H1 (cell line): Measurements from ENCODE around the gene NLRP8. TPM values are rescaled to one million over a fixed set of nuclear protein-coding genes. Genes with fewer than 3 reads are reported as not detected.

ENCODE experiments used
- CTCF ChIA-PET: fragments of 300-600 bp; sonication (Branson Sonifier 250); formaldehyde crosslinking; loops from one replicate; lab custom pipeline; 2021; ENCODE audit not compliant: partially characterized antibody; lab: Charles Lee
- POLR2A ChIA-PET: fragments of 300-600 bp; sonication (Branson Sonifier 250); formaldehyde crosslinking; loops from one replicate; lab custom pipeline; 2021; ENCODE audit warnings: inconsistent platforms; ENCODE audit not compliant: partially characterized antibody; lab: Charles Lee
- DNase-seq, 2 experiments: peaks; one replicate each; pipeline versions ENCODE4 v3.0.0 to v3.0.0-alpha.2; 2010 to 2022; ENCODE audit warnings: low spot score in 2 of 2, low read depth in 1 of 2, mixed read lengths in 1 of 2
- FAIRE-seq: peaks from 2 replicates; lab custom pipeline; 2011; peaks lifted over from hg19 to GRCh38; lab: Jason Lieb, UNC
- H2AFZ ChIP-seq: 2 replicates; pipeline ENCODE4 v1.8.1; 2012; ENCODE audit warnings: low read length, inconsistent platforms
- H2AK5ac ChIP-seq: 2 replicates; pipeline ENCODE4 v1.6.1; 2013; ENCODE audit warnings: low read depth, low read length
- H2BK120ac ChIP-seq: replicated peaks from 2 replicates; pipeline ENCODE3; 2013; ENCODE audit warnings: low read depth, low read length, inconsistent platforms
- H2BK12ac ChIP-seq: 2 replicates; pipeline ENCODE4 v1.6.1; 2013; ENCODE audit warnings: low read depth, low read length
- H2BK15ac ChIP-seq: 2 replicates; pipeline ENCODE4 v1.6.1; 2013; ENCODE audit warnings: low read length
- H2BK20ac ChIP-seq: 2 replicates; pipeline ENCODE4 v1.6.1; 2013; ENCODE audit warnings: low read length
- H2BK5ac ChIP-seq: 2 replicates; pipeline ENCODE4 v1.6.1; 2013; ENCODE audit warnings: low read depth, low read length
- H3K14ac ChIP-seq: 2 replicates; pipeline ENCODE4 v1.6.1; 2013; ENCODE audit warnings: inconsistent platforms; ENCODE audit not compliant: insufficient read length
- H3K18ac ChIP-seq: 2 replicates; pipeline ENCODE4 v1.6.1; 2013; ENCODE audit warnings: low read length; ENCODE audit errors: extremely low read depth
- H3K23ac ChIP-seq: 2 replicates; pipeline ENCODE4 v1.6.1; 2013; ENCODE audit warnings: inconsistent platforms; ENCODE audit not compliant: insufficient read length
- H3K23me2 ChIP-seq: 2 replicates; pipeline ENCODE4 v1.6.1; 2013; ENCODE audit warnings: low read depth, low read length
- H3K27ac ChIP-seq: 2 replicates; pipeline ENCODE4 v1.6.1; 2011; ENCODE audit warnings: low read depth, low read length, inconsistent platforms
- H3K27me3 ChIP-seq, 4 experiments: replicated peaks in 1 of 4; 1 replicate in 1 of 4; 2 replicates in 3 of 4; pipeline versions ENCODE4 v1.6.1 to v1.8.1; 2011 to 2013; ENCODE audit warnings: low read length in 3 of 4, mild to moderate bottlenecking in 3 of 4, inconsistent platforms in 2 of 4, mixed read lengths in 2 of 4, moderate library complexity in 1 of 4; ENCODE audit not compliant: control insufficient read depth in 3 of 4, insufficient read depth in 3 of 4; ENCODE audit errors: extremely low read depth in 1 of 4
- H3K36me3 ChIP-seq, 4 experiments: 2 replicates each; pipeline versions ENCODE4 v1.6.1 to v1.8.1; 2011 to 2013; ENCODE audit warnings: mild to moderate bottlenecking in 4 of 4, low read length in 3 of 4, moderate library complexity in 2 of 4, control low read depth in 1 of 4, inconsistent platforms in 1 of 4; ENCODE audit not compliant: insufficient read depth in 4 of 4, control insufficient read depth in 2 of 4
- H3K4ac ChIP-seq: replicated peaks from 2 replicates; pipeline ENCODE3; 2013; ENCODE audit warnings: low read length, low read depth, mixed read lengths, inconsistent platforms; ENCODE audit not compliant: insufficient read length
- H3K4me1 ChIP-seq, 4 experiments: replicated peaks in 1 of 4; 1 replicate in 1 of 4; 2 replicates in 3 of 4; pipeline versions ENCODE4 v1.6.1 to v1.8.1; 2011 to 2013; ENCODE audit warnings: low read length in 3 of 4, inconsistent platforms in 2 of 4, mixed read lengths in 1 of 4; ENCODE audit not compliant: insufficient read depth in 4 of 4, control insufficient read depth in 3 of 4
- H3K4me2 ChIP-seq, 2 experiments: 2 replicates each; pipeline versions ENCODE4 v1.6.1 to v1.8.1; 2011 to 2013; ENCODE audit warnings: low read depth in 2 of 2, low read length in 2 of 2, control low read depth in 1 of 2, inconsistent platforms in 1 of 2, mild to moderate bottlenecking in 1 of 2; ENCODE audit not compliant: insufficient read depth in 1 of 2
- H3K4me3 ChIP-seq, 4 experiments: fragments of 200-600, 300-600 bp in 1 of 4; sonication (generic), shearing (Covaris generic), sonication (Bioruptor Twin) in 1 of 4; 2 replicates each; pipeline versions ENCODE4 v1.5.1 to v1.8.1; 2011 to 2016; ENCODE audit warnings: low read length in 4 of 4, low read depth in 3 of 4, control low read depth in 2 of 4, inconsistent platforms in 2 of 4, mild to moderate bottlenecking in 2 of 4, mixed read lengths in 1 of 4, moderate library complexity in 1 of 4; ENCODE audit not compliant: insufficient read depth in 2 of 4; ENCODE audit errors: extremely low read depth in 1 of 4
- H3K56ac ChIP-seq: replicated peaks from 2 replicates; pipeline ENCODE3; 2013; ENCODE audit warnings: low read depth, mild to moderate bottlenecking, mixed read lengths, low read length, inconsistent platforms; ENCODE audit not compliant: insufficient read length
- H3K79me1 ChIP-seq: 2 replicates; pipeline ENCODE4 v1.6.1; 2013; ENCODE audit warnings: low read depth, low read length, control low read depth
- H3K79me2 ChIP-seq, 2 experiments: 2 replicates each; pipeline versions ENCODE4 v1.6.1 to v1.8.1; 2012 to 2013; ENCODE audit warnings: low read length in 2 of 2, mild to moderate bottlenecking in 2 of 2, inconsistent platforms in 1 of 2; ENCODE audit not compliant: insufficient read depth in 2 of 2, control insufficient read depth in 1 of 2
- H3K9ac ChIP-seq, 4 experiments: replicated peaks in 1 of 4; 1 replicate in 1 of 4; 2 replicates in 3 of 4; pipeline versions ENCODE4 v1.6.1 to v1.8.1; 2011 to 2013; ENCODE audit warnings: low read depth in 3 of 4, low read length in 3 of 4, control low read depth in 2 of 4, mild to moderate bottlenecking in 2 of 4, moderate library complexity in 2 of 4, inconsistent platforms in 1 of 4; ENCODE audit errors: extremely low read depth in 1 of 4
- H3K9me3 ChIP-seq, 2 experiments: 2 replicates each; pipeline versions ENCODE4 v1.6.1 to v1.8.1; 2012 to 2013; ENCODE audit warnings: mild to moderate bottlenecking in 2 of 2, moderate library complexity in 2 of 2, control low read depth in 1 of 2, inconsistent platforms in 1 of 2, low read depth in 1 of 2, low read length in 1 of 2, mixed read lengths in 1 of 2; ENCODE audit not compliant: insufficient read depth in 2 of 2
- H4K20me1 ChIP-seq, 2 experiments: replicated peaks in 1 of 2; 2 replicates each; pipeline versions ENCODE3 to v1.8.1; 2011 to 2013; ENCODE audit warnings: inconsistent platforms in 2 of 2, low read length in 2 of 2, mild to moderate bottlenecking in 1 of 2; ENCODE audit not compliant: insufficient read depth in 2 of 2, control insufficient read depth in 1 of 2
- H4K5ac ChIP-seq: 2 replicates; pipeline ENCODE4 v1.6.1; 2013; ENCODE audit warnings: low read length, low read depth, mixed read lengths, inconsistent platforms; ENCODE audit not compliant: insufficient read length
- H4K8ac ChIP-seq: 2 replicates; pipeline ENCODE4 v1.8.0; 2013; ENCODE audit warnings: mild to moderate bottlenecking, moderate library complexity, low read length, inconsistent platforms; ENCODE audit not compliant: insufficient read depth; ENCODE audit errors: extremely low read depth
- H4K91ac ChIP-seq: replicated peaks from 2 replicates; pipeline ENCODE3; 2013; ENCODE audit warnings: low read length, mixed read lengths, inconsistent platforms; ENCODE audit not compliant: insufficient read length
- ASH2L ChIP-seq: fragments of 200-600, 300-600 bp; sonication (generic); IDR thresholded peaks from one replicate; pipeline ENCODE4 v1.7.1; 2017; ENCODE audit warnings: low read length
- CBX5 ChIP-seq: fragments of 300-800, 300-1000 bp; sonication (generic); IDR thresholded peaks from 2 replicates; pipeline ENCODE4 v1.7.1; 2016; ENCODE audit warnings: antibody characterized with exemption, low read length, low read depth
- CHD2 ChIP-seq: IDR thresholded peaks from 2 replicates; pipeline ENCODE4 v1.6.1; 2012; ENCODE audit warnings: low read length, improper control_type of control experiment
- EZH2 ChIP-seq: fragments of 200-600 bp; sonication (generic); IDR thresholded peaks from 2 replicates; pipeline ENCODE4 v1.7.1; 2012; ENCODE audit warnings: low read depth, mild to moderate bottlenecking, moderate library complexity, low read length, inconsistent platforms; ENCODE audit not compliant: severe bottlenecking
- HDAC6 ChIP-seq: IDR thresholded peaks from one replicate; pipeline ENCODE4 v1.7.1; 2012; ENCODE audit warnings: low read depth, mild to moderate bottlenecking, inconsistent platforms, low read length, moderate library complexity
- JUND ChIP-seq: IDR thresholded peaks from 2 replicates; pipeline ENCODE4 v1.6.1; 2011; ENCODE audit warnings: mild to moderate bottlenecking, improper control_type of control experiment, low read length
- MAFK ChIP-seq: IDR thresholded peaks from 2 replicates; pipeline ENCODE4 v1.6.1; 2012; ENCODE audit warnings: low read depth, mild to moderate bottlenecking, improper control_type of control experiment, low read length
- NANOG ChIP-seq: IDR thresholded peaks from 2 replicates; pipeline ENCODE4 v1.6.1; 2011; ENCODE audit warnings: low read length, low read depth, mild to moderate bottlenecking, inconsistent platforms; ENCODE audit not compliant: insufficient read depth, poor library complexity, severe bottlenecking
- NRF1 ChIP-seq: IDR thresholded peaks from 2 replicates; pipeline ENCODE4 v1.6.1; 2011; ENCODE audit warnings: mild to moderate bottlenecking, low read depth, low read length, improper control_type of control experiment
- SIN3A ChIP-seq, 2 experiments: IDR thresholded peaks in 1 of 2; conservative IDR thresholded peaks in 1 of 2; 2 replicates each; pipeline ENCODE4 v1.6.1; 2011 to 2012; ENCODE audit warnings: low read length in 2 of 2, improper control_type of control experiment in 1 of 2, low read depth in 1 of 2, mild to moderate bottlenecking in 1 of 2
- SUZ12 ChIP-seq: fragments of 200-600 bp; sonication (generic); IDR thresholded peaks from 2 replicates; pipeline ENCODE4 v1.6.1; 2012; ENCODE audit warnings: mild to moderate bottlenecking, inconsistent platforms, low read length, moderate library complexity, mixed read lengths
- USF2 ChIP-seq: IDR thresholded peaks from 2 replicates; pipeline ENCODE4 v1.6.1; 2011; ENCODE audit warnings: low read length, improper control_type of control experiment
- ZNF274 ChIP-seq: IDR thresholded peaks from 2 replicates; pipeline ENCODE4 v1.7.0; 2012; ENCODE audit warnings: low read length, borderline replicate concordance; ENCODE audit errors: extremely low read depth
- WGBS, 2 experiments: shearing (Covaris generic) in 1 of 2; methylation state at CpG; one replicate each; pipeline versions ENCODE4 v1.1.6 to v1.1.7; 2013 to 2015; ENCODE audit warnings: low lambda C conversion rate in 2 of 2, mixed read lengths in 2 of 2, inconsistent platforms in 1 of 2, low coverage in 1 of 2, missing lambda C conversion rate in 1 of 2; ENCODE audit not compliant: insufficient replicate concordance in 2 of 2, insufficient coverage in 1 of 2, insufficient read length in 1 of 2; ENCODE audit errors: extremely low coverage in 1 of 2, missing lambda C conversion rate in 1 of 2; 5-methylcytosine and 5-hydroxymethylcytosine counted together
- polyA plus RNA-seq, 7 experiments: library from polyadenylated mRNA; depleted of rRNA in 3 of 7; stranded (reverse) in 5 of 7; unstranded in 2 of 7; fragments of >200 nt in 5 of 7; fragments of 200-250 nt in 2 of 7; gene quantifications; 1 replicate in 5 of 7; 2 replicates in 1 of 7; 4 replicates in 1 of 7; pipeline versions ENCODE4 v1.2.1 to v1.2.3, GENCODE V29; 2011 to 2013; ENCODE audit warnings: missing spikeins in 2 of 7, mixed read lengths in 2 of 7
- total RNA-seq: library from RNA; stranded (reverse); fragmentation: NEBNext Ultra II Directional; extraction: Animal tissue kit (Norgen Biotek cat#: 25700); gene quantifications from 2 replicates; pipeline ENCODE4 v1.2.1, GENCODE V29; 2021

The NLRP8 gene
- total and polyA plus RNA-seq, 2 of the 8 experiments (the other 6 are each of a cell fraction or from before 2014, with no cell fraction given) = not detected

- no peak overlapping the region for H3K14ac ChIP-seq
- H2BK120ac ChIP-seq = no peak overlapping the region
- no peak overlapping the region for H3K56ac ChIP-seq
- H3K79me2 ChIP-seq = no peaks in the 10 kb centered on the region
- H4K20me1 ChIP-seq = no peaks in the 10 kb centered on the region
- no peak overlapping the region for H2BK15ac ChIP-seq
- no peaks in the 10 kb centered on the region for H3K27me3 ChIP-seq
- H2BK5ac ChIP-seq = no peak overlapping the region
- H3K36me3 ChIP-seq = peaks cover 0 to 3% (median 0%) of the 10 kb centered on the region in 4 experiments; a peak in 1 of 8 replicates
- no peak for FAIRE-seq
- H2BK12ac ChIP-seq = no peak overlapping the region
- no peak overlapping the region for H3K4me3 ChIP-seq
- H3K9ac ChIP-seq = no peak overlapping the region
- no peaks in the 10 kb centered on the region for H3K4me1 ChIP-seq
- H4K91ac ChIP-seq = no peak overlapping the region
- no peak overlapping the region for H3K23ac ChIP-seq
- no peak overlapping the region for H4K5ac ChIP-seq
- no peak overlapping the region for H2AFZ ChIP-seq
- no peak overlapping the region for H2AK5ac ChIP-seq
- 72% methylated on average over 5 of the region's 5 CpGs; no CpG with 5 or more reads in 1 of the 2 experiments for WGBS, 2 experiments
- H4K8ac ChIP-seq = no peak overlapping the region
- H3K4me2 ChIP-seq = no peak overlapping the region
- H3K4ac ChIP-seq = no peak overlapping the region
- H3K9me3 ChIP-seq = peaks cover 69 to 86% of the 10 kb centered on the region in 2 experiments
- H3K79me1 ChIP-seq = no peaks in the 10 kb centered on the region
- no peak overlapping the region for H2BK20ac ChIP-seq
- no peak overlapping the region for H3K18ac ChIP-seq
- no peak overlapping the region for H3K27ac ChIP-seq
- POLR2A ChIA-PET = no interaction called here
- CTCF ChIA-PET = no interaction called here
- DNase-seq = no peak
- H3K23me2 ChIP-seq = no peaks in the 10 kb centered on the region
- TF ChIP-seq SIN3A (conservative IDR thresholded peaks at IDR 0.05 in 1 of 2, IDR thresholded peaks at IDR 0.05 in 1 of 2; ENCODE audit: low read depth in 1 of 2, low read length in 2 of 2) = no peak
- no peak for TF ChIP-seq EZH2
- no peak for TF ChIP-seq NANOG
- no peak for TF ChIP-seq HDAC6
- TF ChIP-seq JUND = no peak
- no peak for TF ChIP-seq MAFK
- TF ChIP-seq ASH2L = no peak
- no peak for TF ChIP-seq CHD2
- TF ChIP-seq SUZ12 = no peak
- no peak for TF ChIP-seq NRF1
- TF ChIP-seq ZNF274 = no peak
- no peak for TF ChIP-seq CBX5
- TF ChIP-seq USF2 = no peak
These were observed 24.1 kb upstream of the NLRP8 start for GRCh38 chr19:55923556-55923955.
